DMS 273 (cell line): ENCODE results near the gene IL36A.

Experiments used
- DNase-seq: peaks from one replicate; lab custom pipeline; 2025; ENCODE audit not compliant: unreplicated experiment; lab: John Stamatoyannopoulos, UW

Gene IL36A

DNA sequence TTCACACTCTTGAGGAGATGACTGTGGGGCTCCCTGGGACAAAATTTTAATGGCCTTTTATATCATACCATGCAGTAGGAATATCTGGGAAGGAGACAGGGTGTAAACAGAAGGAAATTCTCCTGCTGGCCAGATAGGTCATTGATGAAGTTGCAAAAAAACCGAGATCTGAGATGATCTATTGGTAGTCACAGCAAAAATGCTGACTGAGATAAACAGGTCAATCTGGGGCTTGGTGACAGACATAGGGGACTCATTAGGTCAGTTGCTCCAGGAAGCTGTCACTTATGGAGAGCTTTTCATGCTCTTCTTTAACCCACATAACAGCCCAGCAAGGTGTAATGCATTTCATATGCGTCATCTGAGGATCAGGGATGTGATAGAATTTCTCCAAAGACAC, 2.6 kb upstream of the IL36A start:
- no peak for DNase-seq

DNA sequence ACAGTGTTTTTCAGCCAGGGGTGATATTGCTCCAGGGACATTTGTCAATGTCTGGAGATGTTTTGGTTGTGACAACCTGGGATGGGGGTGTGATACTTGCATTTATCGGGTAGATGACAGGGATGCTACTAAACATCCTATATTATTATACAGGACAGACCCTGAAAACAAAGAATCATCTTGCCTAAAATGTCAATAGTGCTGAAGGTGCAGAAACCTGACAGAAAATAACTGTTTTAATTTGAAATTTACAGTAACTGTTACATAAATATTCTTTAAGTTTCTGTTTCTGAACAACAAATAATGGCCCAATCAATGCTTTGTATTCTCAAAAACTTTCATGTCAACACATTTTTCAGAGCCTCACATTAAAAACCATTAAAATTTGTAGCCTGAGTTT, 2.0 kb downstream of the IL36A start:
- no peak for DNase-seq

DNA sequence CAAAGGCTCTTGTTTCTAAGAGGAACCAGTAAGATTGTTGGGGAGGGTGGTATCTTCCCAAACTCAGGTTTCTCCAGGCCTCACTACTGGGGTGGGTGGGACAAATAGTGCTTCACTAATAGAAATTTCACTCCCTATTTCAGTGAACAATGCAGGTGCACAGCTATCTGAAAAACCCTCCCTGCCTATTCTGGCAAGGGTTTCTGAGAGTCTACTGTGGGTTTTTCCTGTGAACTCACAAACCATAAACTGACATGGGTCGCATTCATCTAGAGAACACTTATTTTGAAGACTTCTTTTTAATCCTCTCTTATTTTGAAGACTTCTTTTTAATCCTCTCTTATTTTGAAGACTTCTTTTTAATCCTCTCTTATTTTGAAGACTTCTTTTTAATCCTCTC, 4.4 kb downstream of the IL36A start:
- DNase-seq, result no peak

DNA sequence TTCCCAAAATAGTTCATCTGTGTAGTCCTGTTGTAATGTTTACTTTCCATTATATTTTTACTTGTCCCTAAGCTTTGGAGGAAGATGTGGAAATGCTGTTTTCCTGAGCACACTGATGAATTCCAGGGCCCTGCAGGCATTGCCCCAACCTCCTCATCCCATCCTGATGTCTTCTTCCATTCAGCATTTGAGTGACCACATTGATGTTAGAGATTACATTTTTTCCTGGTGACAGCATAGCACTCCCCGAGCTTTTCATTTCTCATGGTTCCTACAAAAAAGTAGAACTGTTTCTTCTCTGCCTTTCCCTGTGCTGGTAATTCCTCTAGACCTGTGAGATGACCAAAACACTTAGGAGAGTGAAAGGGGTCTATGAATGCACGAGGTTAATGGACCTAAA, 4.8 kb downstream of the IL36A start:
- DNase-seq, result no peak

DNA sequence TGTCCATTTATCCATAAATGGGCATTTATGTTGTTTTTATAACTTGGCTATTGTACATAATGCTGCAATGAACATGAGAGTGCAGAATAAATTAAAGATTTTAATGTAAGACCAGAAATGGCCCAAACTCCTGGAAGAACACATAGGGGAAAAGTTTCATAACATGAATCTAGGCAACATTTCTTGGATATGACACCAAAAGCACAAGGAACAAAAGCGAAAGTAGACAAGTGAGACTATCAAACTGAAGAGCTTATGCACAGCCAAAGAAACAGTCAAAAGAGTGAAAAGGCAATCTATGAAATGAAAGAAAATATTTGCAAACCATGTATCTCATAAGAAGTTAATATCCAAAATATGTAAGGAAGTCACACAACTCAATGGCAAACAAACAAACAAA, 5.8 kb downstream of the IL36A start:
- no peak for DNase-seq

DNA sequence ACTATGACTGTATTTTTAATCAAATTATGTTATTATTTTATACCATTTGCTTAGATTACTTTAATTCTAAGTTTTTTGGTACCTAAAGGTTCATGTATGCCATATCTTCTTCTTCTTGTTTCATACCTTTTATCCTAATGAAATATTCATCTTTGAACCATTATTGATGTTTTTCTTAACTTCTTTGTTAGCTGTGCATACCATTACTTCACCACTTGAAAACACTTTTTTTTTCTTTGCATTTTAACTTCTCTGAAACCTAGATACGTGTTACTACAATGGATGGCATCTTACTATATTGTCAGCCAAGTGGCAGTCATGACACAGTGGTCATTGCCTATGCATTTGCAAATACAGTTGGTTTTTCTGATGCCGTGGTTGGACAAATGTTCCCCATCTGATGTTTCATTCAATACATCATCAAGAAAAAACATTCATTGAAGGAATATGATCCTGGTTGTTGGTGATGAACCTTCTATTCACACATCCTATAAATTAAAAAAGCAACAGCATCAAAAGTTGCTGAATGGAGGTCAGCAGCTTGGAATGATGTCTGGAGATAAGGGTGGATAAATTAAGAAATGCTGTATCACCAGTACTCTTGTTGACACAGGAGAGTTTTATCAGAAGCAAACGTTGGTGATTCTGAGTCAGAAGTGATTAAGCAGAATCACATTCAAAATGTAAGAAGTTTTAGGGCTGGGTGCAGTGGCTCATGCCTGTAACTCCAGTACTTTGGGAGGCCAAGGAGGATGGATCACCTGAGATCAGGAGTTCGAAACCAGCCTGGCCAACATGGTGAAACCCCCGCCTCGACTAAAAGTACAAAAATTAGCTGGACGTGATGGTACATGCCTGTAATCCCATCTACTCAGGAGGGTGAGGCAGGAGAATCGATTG, 7.4 kb downstream of the IL36A start:
- no peak for DNase-seq

DNA sequence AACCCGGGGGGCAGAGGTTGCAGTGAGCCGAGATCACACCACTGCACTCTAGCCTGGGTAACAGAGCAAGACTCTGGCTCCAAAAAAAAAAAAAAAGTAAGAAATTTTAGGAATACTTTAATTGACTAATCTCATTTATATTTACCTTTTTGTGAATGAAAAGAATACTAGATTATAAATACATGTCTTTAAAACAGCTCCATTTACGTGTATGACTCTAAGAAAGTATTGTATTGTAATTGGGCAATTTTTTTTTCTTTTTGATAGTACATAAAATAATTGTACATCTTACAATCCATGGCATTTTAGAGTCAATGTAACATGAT, 8.0 kb downstream of the IL36A start:
- no peak for DNase-seq

DNA sequence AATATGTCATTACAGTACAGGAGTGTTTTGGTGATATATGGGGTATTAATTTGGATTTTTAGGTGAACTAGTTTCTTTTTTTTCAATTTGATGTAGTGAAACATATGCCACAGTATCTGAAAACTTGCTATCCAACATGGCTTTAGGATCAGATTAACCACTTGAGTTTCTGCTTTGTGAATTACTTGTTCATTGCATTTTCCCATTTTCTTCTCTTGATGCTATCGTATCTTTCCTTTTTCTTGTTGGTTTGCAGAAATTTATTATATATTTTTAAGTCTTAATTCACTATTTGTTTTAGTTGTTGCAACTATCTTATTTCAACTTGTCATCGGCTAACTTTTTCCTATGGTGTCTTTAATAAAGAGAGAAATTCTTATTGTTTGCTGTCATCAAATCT, 8.8 kb downstream of the IL36A start:
- DNase-seq, result no peak

DNA sequence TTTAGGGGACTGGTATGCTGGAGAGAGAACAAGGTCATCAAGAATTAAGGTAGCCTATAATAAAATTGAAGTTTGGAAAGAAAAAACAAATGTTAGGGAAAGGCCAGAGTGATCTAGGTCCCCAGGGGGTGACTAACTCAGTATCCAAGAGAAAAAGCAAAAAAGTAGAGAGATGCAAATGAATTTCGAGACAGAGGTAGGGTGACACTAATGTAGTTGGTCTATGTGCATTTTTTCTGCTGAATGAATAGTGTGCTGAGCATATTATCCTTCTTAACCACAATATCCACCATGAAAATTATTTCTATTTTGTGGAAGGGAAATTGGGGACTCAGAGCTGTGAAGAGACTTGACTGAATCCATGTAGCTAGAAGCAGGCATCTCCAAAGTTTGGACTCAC, 9.8 kb downstream of the IL36A start:
- DNase-seq, result no peak

DNA sequence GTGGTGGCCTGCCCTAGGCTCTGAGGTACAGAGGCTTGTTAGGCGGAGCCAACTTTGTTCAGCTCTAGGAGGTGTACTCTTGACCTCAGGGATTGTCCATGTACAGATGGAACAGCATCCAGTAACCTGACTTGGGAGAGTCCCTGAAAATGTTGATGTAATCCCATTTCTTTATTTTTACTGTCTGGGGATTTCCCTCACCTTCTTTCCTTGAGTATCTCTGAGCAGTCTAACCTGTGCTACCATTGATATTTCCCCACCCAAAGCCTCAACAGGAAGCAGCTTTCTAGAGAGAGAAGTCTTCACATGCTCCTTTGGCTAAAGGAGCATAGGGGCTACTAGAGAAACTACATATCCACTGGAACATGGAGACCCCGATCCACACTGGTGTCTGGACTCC, 10.4 kb downstream of the IL36A start:
- DNase-seq, result no peak

DNA sequence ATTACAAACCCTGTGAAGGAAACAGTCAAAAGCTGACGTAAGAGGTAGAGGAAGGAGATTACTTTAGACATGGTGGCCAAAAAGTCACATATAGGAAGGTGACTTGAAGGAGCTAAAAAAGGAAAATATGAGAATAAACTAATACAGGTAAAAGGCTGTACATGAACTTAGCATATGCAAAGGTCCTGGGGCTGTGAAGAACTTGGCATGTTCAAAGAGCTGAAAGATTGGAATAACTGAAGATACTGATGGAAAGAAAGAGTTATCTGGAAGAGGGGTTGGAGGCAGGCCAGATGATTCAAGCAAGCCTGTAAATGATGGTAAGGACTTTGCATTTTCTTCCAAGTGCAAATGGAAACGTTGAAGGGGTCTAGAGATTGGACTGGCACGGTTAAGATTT, 13.2 kb downstream of the IL36A start:
- no peak for DNase-seq

DNA sequence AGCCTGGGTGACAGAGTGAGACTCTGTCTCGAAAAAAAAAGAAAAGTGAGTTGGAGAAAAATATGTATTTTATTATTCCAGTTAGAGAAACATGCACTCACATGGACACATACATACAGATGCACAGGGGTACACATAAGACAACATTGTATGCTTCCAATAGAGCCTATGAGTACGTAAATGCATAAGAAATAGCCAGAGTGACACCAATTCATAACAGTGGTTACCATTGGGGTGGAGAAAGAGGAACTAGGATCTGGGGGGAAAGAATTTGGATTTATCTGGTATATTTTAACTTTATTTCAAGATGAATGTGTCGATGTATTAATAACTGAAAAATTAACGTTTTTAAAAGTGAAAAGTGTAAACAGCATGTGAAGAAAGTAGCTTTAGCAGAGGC, 16.1 kb downstream of the IL36A start:
- no peak for DNase-seq

DNA sequence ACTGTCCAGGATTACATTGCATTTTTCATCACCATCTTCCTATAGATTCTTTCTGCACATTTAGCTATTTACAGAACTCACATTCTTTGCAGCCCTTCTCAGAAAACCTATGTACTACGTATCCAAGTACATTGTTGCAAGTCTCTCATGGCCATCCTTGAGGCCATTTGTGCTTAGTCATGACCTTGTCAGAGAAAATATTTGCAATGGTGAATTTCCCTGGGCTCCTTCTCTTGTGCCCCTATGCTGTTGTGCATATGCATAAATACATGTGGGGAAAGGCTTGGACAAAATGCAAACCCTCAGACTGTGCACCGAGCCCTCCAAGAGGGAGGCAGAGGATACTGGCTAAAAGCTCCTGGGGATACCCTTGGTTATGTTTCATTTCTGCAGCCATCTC, 19.5 kb downstream of the IL36A start:
- no peak for DNase-seq

DNA sequence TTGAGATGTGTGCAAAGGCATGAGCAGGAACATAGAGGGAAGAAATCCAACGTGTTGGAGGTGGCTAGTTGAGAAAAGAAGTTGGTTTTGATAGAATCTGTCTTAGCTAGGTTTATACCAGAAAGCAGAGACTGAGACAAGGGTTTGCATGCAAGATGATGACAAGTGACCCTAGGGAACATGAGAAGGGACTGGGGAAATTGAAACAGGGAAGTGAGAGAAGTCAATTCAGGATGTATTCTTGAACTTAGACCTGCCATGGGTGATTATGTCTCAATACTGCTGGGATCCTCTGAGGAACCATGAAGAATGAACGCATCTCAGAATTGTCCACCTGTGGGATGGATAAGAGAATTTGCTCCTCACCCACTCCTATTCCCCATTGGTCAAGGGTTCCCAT, 20.5 kb downstream of the IL36A start:
- no peak for DNase-seq

DNA sequence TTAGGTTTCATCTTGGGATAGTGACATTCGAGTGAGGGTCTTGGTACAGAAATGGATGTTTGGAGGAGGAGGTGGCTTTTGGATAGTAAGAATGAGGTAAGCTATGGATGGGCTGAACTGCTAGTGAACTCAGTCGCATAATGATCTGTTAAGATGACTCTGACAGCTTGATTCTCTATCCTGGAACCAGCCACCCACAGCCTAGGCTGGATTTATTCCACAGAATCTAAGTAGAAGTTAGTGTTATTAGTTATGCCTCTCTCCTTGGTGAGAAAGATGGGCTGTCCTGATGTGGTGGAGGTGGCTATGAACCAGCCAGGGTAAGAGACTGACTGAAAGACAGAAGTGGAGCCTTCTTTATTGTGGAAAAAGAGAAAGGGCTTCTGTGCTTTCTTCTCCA, 22.4 kb downstream of the IL36A start:
- DNase-seq, result no peak

DNA sequence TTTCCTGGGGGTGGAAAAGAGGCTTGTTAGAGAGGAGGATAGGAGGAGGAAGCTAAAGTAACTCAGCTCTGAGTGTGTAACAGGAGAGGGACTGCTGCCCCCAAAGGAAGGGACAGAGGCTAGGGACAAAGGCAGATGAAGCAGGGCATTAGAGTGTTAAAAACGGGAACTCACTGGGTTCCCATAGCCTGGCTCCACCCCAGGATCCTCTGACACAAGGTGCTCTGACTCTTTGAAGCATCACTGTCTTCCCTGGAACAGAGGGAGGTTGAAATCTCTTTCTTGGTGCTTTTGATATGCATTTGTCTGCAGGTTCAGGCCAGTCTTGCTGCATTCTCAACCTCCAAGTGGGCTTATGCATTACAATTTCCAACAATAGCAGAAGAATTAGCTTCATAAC, 22.9 kb downstream of the IL36A start:
- DNase-seq, result no peak

DNA sequence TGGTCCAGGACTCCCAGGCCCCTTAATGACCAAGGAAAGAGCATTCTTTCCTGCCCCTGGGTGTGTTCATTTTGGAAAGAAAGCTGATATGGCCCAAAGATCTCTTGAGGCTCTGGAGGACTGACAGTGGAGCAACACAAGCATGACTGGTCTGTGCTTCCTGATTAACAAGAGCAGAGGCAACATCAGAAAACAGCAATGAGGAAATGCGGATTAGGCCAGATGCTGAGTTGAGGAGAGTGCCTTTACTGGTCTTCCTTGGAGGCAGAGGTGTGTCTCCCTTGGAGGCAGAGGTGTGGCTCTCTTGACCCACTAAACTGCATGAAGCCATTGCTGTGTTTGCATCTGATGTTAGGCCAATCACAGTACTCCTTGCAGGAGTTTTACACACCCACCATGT, 27.5 kb downstream of the IL36A start:
- no peak for DNase-seq

DNA sequence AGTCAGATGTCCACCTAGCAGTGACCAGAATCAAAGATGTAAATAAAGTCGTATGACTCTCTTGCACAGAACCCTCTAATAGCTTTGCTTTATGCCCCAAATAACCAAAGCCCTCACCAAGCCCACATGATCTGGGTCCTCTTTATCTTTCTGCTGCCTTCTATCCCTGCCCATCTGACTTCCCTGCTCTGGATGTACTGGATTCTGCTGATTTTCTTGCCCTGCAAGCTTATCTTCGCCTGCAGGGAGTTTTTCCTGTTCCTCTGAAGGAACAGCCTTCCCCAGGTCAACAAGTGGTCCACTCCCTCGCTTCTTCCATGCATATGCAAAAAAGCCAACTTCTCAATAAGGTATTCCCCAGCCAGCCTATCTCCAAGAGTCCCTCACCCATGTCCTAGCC, 28.8 kb downstream of the IL36A start:
- DNase-seq, result no peak

DNA sequence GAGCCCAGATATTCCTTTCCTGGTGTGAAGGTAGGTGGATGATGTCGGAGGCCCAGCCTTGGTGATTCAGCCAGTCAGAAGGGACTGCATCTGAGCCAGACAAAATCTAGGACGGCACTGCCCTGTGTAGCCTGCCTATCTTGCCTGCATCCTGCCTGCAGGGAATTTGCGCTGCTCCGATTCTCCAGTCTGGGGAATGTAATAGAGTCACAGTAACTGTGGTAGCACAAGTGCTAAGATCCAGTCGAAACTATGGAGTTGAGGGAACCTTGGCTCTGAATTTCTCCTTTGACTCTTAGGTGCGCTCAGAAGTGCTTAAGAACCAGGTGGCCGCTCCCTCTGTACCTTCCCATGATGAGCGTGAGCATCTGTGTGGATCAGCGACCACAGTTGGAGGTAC, 31.5 kb downstream of the IL36A start:
- DNase-seq, result no peak

DNA sequence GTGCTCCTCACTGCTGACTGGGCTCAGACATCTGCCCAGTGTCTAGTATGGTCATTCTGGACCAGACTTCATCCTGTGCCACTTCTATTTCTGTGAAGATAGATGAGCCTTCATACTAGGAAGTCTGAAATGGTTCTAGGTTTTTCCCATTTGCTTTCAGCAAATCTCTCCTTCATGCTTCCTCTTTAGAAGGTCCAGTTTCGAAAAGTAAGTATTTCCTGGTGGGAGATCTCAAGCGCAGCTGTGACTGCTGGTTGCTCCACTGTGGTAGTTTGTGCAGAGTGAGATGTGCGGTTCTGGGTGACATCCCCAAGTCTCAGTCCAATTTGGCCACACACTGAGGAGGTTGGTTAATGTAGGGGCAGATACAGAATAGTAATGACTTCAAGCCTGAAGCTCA, 33.0 kb downstream of the IL36A start:
- DNase-seq, result no peak

DNA sequence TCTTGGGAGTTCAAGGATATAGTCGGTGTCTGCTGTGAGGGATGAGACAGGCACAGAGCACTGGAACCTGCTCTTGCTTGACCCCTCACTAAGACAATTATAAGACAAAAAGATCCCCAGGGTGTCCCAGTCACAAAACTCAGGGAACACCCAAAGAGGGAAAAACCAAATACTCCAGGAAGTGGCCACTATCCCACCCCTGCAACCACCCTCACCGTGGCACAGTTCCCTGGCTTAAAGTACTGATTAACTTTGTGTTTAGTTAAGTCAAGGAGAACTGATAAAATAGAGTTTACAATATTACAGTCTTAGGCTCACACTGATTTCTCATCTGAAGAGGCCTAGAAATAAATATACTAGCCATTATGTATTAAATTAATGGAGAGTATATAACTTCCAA, 33.9 kb downstream of the IL36A start:
- DNase-seq, result no peak

DNA sequence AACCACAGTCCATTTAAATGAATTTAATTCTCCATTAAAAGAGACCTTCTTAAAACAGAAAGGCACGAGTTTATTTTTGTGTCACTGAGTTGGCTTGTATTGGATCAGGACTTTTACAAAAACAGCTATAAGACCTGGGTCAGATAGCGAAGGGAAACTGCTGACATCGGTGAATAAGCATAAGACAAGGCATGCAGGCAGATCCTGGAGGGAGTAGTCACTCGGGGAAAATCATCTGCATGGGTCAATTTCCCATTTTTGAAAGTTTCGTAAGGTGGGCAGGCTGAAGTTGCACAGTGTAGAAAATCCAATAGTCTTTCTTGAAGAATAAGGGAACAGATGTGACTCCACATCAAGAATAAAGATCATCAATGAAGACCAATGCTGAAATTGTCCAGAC, 34.5 kb downstream of the IL36A start:
- DNase-seq, result no peak

DNA sequence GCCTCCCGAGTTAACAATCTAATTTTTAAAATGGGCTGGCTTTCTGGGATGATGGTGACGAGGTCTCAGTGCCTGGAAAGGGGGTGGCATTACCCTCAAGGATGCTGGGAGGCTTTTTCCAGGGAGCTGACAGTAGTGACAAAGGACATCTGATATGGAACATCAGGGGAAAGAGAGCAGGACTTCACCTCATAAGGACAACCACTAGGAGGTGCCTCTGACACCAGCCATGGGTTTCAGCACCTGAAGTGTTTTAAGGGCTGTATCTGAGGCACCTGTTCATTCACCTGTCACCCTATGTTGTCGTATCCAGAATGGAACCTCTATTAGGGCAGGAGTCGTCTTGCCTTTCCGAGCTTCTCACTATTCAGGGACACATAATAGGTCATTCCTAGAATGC, 36.6 kb downstream of the IL36A start:
- DNase-seq, result no peak
